RPMI7951 (cell line): ENCODE measurements around the gene LYAR. TPM values are rescaled to one million over a fixed set of nuclear protein-coding genes. Genes with fewer than 3 reads are reported as not detected.
"Not testable (repeated sequence)": the region's sequence is repeated elsewhere in the genome, so short reads cannot be mapped to it uniquely, and the experiment has no call there.

Experiments
- DNase-seq: peaks from one replicate; pipeline ENCODE4 v3.0.0-alpha.2; 2012; ENCODE audit warnings: low read depth
- total RNA-seq: library from RNA; depleted of rRNA; stranded (reverse); fragments of >200 nt; shearing (Covaris generic); gene quantifications from 2 replicates; pipeline ENCODE4 v1.2.3, GENCODE V29; 2014

LYAR gene
- total RNA-seq, 1 experiment from 2014 or later = 31.5 TPM

- no peak for DNase-seq
These were observed 21.2 kb downstream of the LYAR start for GRCh38 chr4:4268776-4269175.

GRCh38 chr4:4267981-4268380 is 22.0 kb downstream of the LYAR start:
- DNase-seq = peak; percentile 47

GRCh38 chr4:4260185-4260751 is 29.7 kb downstream of the LYAR start:
- peak; percentile 65 for DNase-seq

- no peak for DNase-seq
These were observed 30.4 kb downstream of the LYAR start for GRCh38 chr4:4259484-4260100.

GRCh38 chr4:4257705-4258104 is 32.2 kb downstream of the LYAR start:
- DNase-seq = not testable (repeated sequence)

- DNase-seq = no peak
These were observed 33.2 kb downstream of the LYAR start for GRCh38 chr4:4256799-4257198.

GRCh38 chr4:4254666-4255065 is 35.3 kb downstream of the LYAR start:
- DNase-seq = no peak

- no peak for DNase-seq
These were observed 35.8 kb downstream of the LYAR start for GRCh38 chr4:4254199-4254598.

GRCh38 chr4:4249866-4250265 is 40.1 kb downstream of the LYAR start:
- no peak for DNase-seq

GRCh38 chr4:4249342-4249741 is 40.6 kb downstream of the LYAR start:
- DNase-seq = not testable (repeated sequence)

GRCh38 chr4:4248885-4249203 is 41.1 kb downstream of the LYAR start:
- no peak for DNase-seq

- peak; percentile 89 for DNase-seq
These were observed 41.7 kb downstream of the LYAR start, which contains the start of gene TMEM128 for GRCh38 chr4:4248029-4248884. Gene TMEM128, minus strand, starts transcription at chr4:4248223. Its CDS starts 21 bp downstream, at chr4:4248202.

GRCh38 chr4:4247696-4248028 is 42.3 kb downstream of the LYAR start:
- DNase-seq = no peak

GRCh38 chr4:4245172-4245571 is 44.8 kb downstream of the LYAR start:
- no peak for DNase-seq

- not testable (repeated sequence) for DNase-seq
These were observed 50.4 kb downstream of the LYAR start for GRCh38 chr4:4239551-4239950.

GRCh38 chr4:4233610-4234009 is 56.3 kb downstream of the LYAR start:
- DNase-seq = no peak

- no peak for DNase-seq
These were observed 61.6 kb downstream of the LYAR start for GRCh38 chr4:4228356-4228668.

- no peak for DNase-seq
These were observed 62.2 kb downstream of the LYAR start for GRCh38 chr4:4227510-4228355.

- DNase-seq = no peak
These were observed 63.1 kb downstream of the LYAR start, which contains the start of gene OTOP1 for GRCh38 chr4:4226606-4227438. Gene OTOP1, minus strand, starts transcription at chr4:4226929. Its CDS starts 65 bp downstream, at chr4:4226864.

- no peak for DNase-seq
These were observed 63.9 kb downstream of the LYAR start for GRCh38 chr4:4225915-4226605.
